GM23338 (cell line): ENCODE results near the gene PITX1. TPM values are rescaled to one million over a fixed set of nuclear protein-coding genes. Genes with fewer than 3 reads are reported as not detected.

Experiments used
- ATAC-seq: fragments of 200-7000 bp; cut with Tn5 transposase; 3 replicates; pipeline ENCODE4 v1.9.1; 2020
- DNase-seq: peaks from one replicate; pipeline ENCODE4 v3.0.0-alpha.2; 2015; ENCODE audit warnings: low spot score
- H2AFZ ChIP-seq: fragments of 200-600 bp; sonication (generic); 2 replicates; pipeline ENCODE4 v1.8.0; 2016; ENCODE audit warnings: antibody characterized with exemption, mild to moderate bottlenecking, moderate library complexity
- H3F3A ChIP-seq: fragments of 200-600 bp; sonication (generic); replicated peaks from 2 replicates; pipeline ENCODE4 v1.8.0; 2017; ENCODE audit warnings: antibody characterized with exemption, mixed run types, low read depth
- H3K27ac ChIP-seq: fragments of 200-600 bp; sonication (generic); 2 replicates; pipeline ENCODE4 v1.6.1; 2016; ENCODE audit warnings: low read depth
- H3K27me3 ChIP-seq: fragments of 200-600 bp; sonication (generic); 2 replicates; pipeline ENCODE4 v1.8.0; 2016; ENCODE audit warnings: mild to moderate bottlenecking, mixed run types, moderate library complexity; ENCODE audit not compliant: insufficient read depth
- H3K36me3 ChIP-seq: fragments of 200-600 bp; sonication (generic); 2 replicates; pipeline ENCODE4 v1.8.0; 2016; ENCODE audit warnings: mild to moderate bottlenecking; ENCODE audit not compliant: insufficient read depth
- H3K4me1 ChIP-seq: fragments of 200-600 bp; sonication (generic); 2 replicates; pipeline ENCODE4 v1.8.0; 2016; ENCODE audit warnings: mild to moderate bottlenecking, moderate library complexity; ENCODE audit not compliant: insufficient read depth
- H3K4me2 ChIP-seq: fragments of 200-600 bp; sonication (generic); 2 replicates; pipeline ENCODE4 v1.7.1; 2017; ENCODE audit warnings: mixed run types
- H3K4me3 ChIP-seq: fragments of 200-600 bp; sonication (generic); 2 replicates; pipeline ENCODE4 v1.6.1; 2016; ENCODE audit warnings: mixed run types
- H3K79me2 ChIP-seq: fragments of 200-600 bp; sonication (generic); replicated peaks from 2 replicates; pipeline ENCODE4 v1.8.0; 2017; ENCODE audit warnings: mild to moderate bottlenecking; ENCODE audit not compliant: insufficient read depth
- H3K9me2 ChIP-seq: fragments of 200-600 bp; sonication (generic); 2 replicates; pipeline ENCODE4 v1.8.0; 2017; ENCODE audit not compliant: insufficient read depth
- H4K20me1 ChIP-seq: fragments of 200-600 bp; sonication (generic); replicated peaks from 2 replicates; pipeline ENCODE4 v1.8.0; 2017; ENCODE audit warnings: mild to moderate bottlenecking; ENCODE audit not compliant: insufficient read depth
- H3K27ac Mint-ChIP-seq: 2 replicates; pipeline ENCODE4 v1.8.0; 2020; ENCODE audit warnings: inconsistent platforms, mild to moderate bottlenecking, moderate library complexity, mixed read lengths
- H3K27me3 Mint-ChIP-seq: 3 replicates; pipeline ENCODE4 v1.8.0; 2022; ENCODE audit warnings: low read depth, mild to moderate bottlenecking, moderate library complexity, mixed read lengths, inconsistent platforms; ENCODE audit not compliant: insufficient read depth, poor library complexity
- H3K36me3 Mint-ChIP-seq: 3 replicates; pipeline ENCODE4 v1.8.0; 2021; ENCODE audit warnings: low read depth, mild to moderate bottlenecking, inconsistent platforms, moderate library complexity, mixed read lengths
- H3K4me1 Mint-ChIP-seq: 3 replicates; pipeline ENCODE4 v1.8.0; 2020; ENCODE audit warnings: mild to moderate bottlenecking, inconsistent platforms, mixed read lengths
- H3K4me3 Mint-ChIP-seq: 3 replicates; pipeline ENCODE4 v1.8.0; 2021; ENCODE audit warnings: moderate library complexity, mild to moderate bottlenecking, inconsistent platforms, mixed read lengths
- H3K9me3 Mint-ChIP-seq: 3 replicates; pipeline ENCODE4 v1.8.0; 2020; ENCODE audit warnings: moderate library complexity, mild to moderate bottlenecking, inconsistent platforms, mixed read lengths
- EZH2phosphoT487 ChIP-seq: fragments of 200-600 bp; sonication (generic); IDR thresholded peaks from one replicate; pipeline ENCODE4 v1.8.1; 2018; ENCODE audit warnings: antibody characterized with exemption; ENCODE audit not compliant: unreplicated experiment
- JUNB ChIP-seq: IDR thresholded peaks from one replicate; pipeline ENCODE4 v1.6.1; 2016; ENCODE audit warnings: antibody characterized with exemption; ENCODE audit not compliant: unreplicated experiment
- POLR2AphosphoS5 ChIP-seq: IDR thresholded peaks from 2 replicates; pipeline ENCODE4 v1.6.1; 2016; ENCODE audit warnings: antibody characterized with exemption, low read depth
- ZNF114 ChIP-seq: fragments of 250-450 bp; sonication (Bioruptor Pico); IDR thresholded peaks from 2 replicates; pipeline ENCODE4 v1.5.0; 2020; ENCODE audit warnings: mild to moderate bottlenecking, moderate library complexity
- ZNF462 ChIP-seq: fragments of 250-450 bp; sonication (Bioruptor Pico); IDR thresholded peaks from 2 replicates; pipeline ENCODE4 v1.5.0; 2020; ENCODE audit warnings: mild to moderate bottlenecking, moderate library complexity
- polyA plus RNA-seq: library from polyadenylated mRNA; unstranded; fragments of >200 nt; fragmentation: Nextera tagmentation; extraction: Ambion mirVana; gene quantifications from 2 replicates; pipeline ENCODE4 v1.2.1, GENCODE V29; 2016
- total RNA-seq: library from RNA; depleted of rRNA; stranded (reverse); fragments of >200 nt; shearing (Covaris generic); gene quantifications from 2 replicates; pipeline ENCODE4 v1.2.3, GENCODE V29; 2014

PITX1 gene
- total and polyA plus RNA-seq, 2 experiments from 2014 or later: not detected

GRCh38 chr5:135018457-135018856, 15.6 kb downstream of the PITX1 start (continued):
- no peak for TF ChIP-seq EZH2phosphoT487
- TF ChIP-seq ZNF114: no peak
- TF ChIP-seq POLR2AphosphoS5: no peak
- no peak for TF ChIP-seq JUNB

DNA sequence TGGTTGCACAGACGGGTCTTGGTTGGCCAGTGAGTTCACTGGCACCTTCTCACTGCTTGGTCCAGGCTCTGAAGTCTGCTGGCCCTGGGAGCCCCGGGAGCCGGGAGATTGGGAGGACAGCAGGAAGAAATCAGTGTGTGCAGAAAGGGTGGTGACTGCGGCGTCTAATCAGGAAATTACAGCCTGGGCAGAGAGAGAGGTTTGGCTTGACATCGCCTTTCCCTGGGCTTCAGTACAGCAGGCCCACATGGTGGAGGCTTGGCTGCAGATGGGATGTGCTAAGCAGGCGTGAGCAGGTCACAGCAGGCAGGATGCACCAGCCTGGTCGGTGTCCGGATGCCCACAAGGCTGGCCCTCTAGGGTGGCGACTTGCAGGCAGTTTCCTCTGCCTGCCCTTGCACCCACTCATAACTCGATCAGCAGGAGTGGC, 17.2 kb downstream of the PITX1 start:
- H3K27ac Mint-ChIP-seq: no peak overlapping the region

More for the DNA sequence above, 17.2 kb downstream of the PITX1 start:
- Histone ChIP-seq H3F3A (no peaks in the 10 kb centered on the region), H3K4me3 (no peak overlapping the region), H2AFZ (no peak overlapping the region), H3K4me2 (no peak overlapping the region), H3K27me3 (0 out of 2 replicates have a peak, but pooled peaks cover 4% of the 10 kb centered on the region), H3K27ac (no peak overlapping the region), H3K9me2 (no peaks in the 10 kb centered on the region), H3K36me3 (no peaks in the 10 kb centered on the region), H4K20me1 (no peaks in the 10 kb centered on the region), H3K4me1 (no peaks in the 10 kb centered on the region), H3K79me2 (no peaks in the 10 kb centered on the region)
- Mint-ChIP-seq H3K4me3 (no peak overlapping the region), H3K4me1 (peaks cover 5% of the 10 kb centered on the region), H3K9me3 (no peaks in the 10 kb centered on the region), H3K27me3 (peaks cover 13% of the 10 kb centered on the region), H3K36me3 (no peaks in the 10 kb centered on the region)
- DNase-seq (no peak), ATAC-seq (peak; percentile 38)
- no peak for TF ChIP-seq ZNF462 (CRISPR knock-in tag)
